Upper lobe of left lung (tissue), 6 donors: ENCODE data around the gene DGAT2L6. TPM values are rescaled to one million over a fixed set of nuclear protein-coding genes. Genes with fewer than 3 reads are reported as not detected.

ENCODE experiments used
- ATAC-seq, 2 donors: fragments of 200-7000 bp; cut with Tn5 transposase; one replicate each; pipeline ENCODE4 v1.9.1; 2022; ENCODE audit warnings: mild to moderate bottlenecking in 2 of 2, moderate library complexity in 2 of 2; ENCODE audit not compliant: low FRiP score in 2 of 2
- DNase-seq, 2 donors: peaks; one replicate each; pipeline ENCODE4 v3.0.0-alpha.2; 2019 to 2020
- H3K27ac ChIP-seq, 4 donors: fragments of 200-600 bp; sonication (generic); one replicate each; pipeline ENCODE4 v1.5.1; 2016 to 2019
- H3K27me3 ChIP-seq, 4 donors: fragments of 200-600 bp; sonication (generic); one replicate each; pipeline ENCODE4 v1.5.1; 2017 to 2019
- H3K36me3 ChIP-seq, 4 donors: fragments of 200-600 bp; sonication (generic); one replicate each; pipeline ENCODE4 v1.5.1; 2016 to 2019
- H3K4me1 ChIP-seq, 4 donors: fragments of 200-600 bp; sonication (generic); one replicate each; pipeline ENCODE4 v1.5.1; 2018 to 2019
- H3K4me3 ChIP-seq, 4 donors: fragments of 200-600 bp; sonication (generic); one replicate each; pipeline ENCODE4 v1.5.1; 2017 to 2019; ENCODE audit warnings: mild to moderate bottlenecking in 2 of 4, moderate library complexity in 1 of 4
- H3K9me3 ChIP-seq, 4 donors: fragments of 200-600 bp; sonication (generic); one replicate each; pipeline ENCODE4 v1.5.1; 2018 to 2019
- EP300 ChIP-seq, 4 donors: sonication (generic); formaldehyde crosslinking; IDR thresholded peaks; one replicate each; pipeline ENCODE4 v1.5.1; 2017; ENCODE audit warnings: antibody characterized with exemption in 4 of 4, control low read depth in 2 of 4
- POLR2A ChIP-seq, 4 donors: fragments of 450-650 bp; IDR thresholded peaks; one replicate each; pipeline ENCODE4 v1.5.1; 2016 to 2017; ENCODE audit warnings: antibody characterized with exemption in 4 of 4, mild to moderate bottlenecking in 2 of 4
- POLR2AphosphoS5 ChIP-seq, 2 donors: sonication (generic); formaldehyde crosslinking; IDR thresholded peaks; one replicate each; pipeline ENCODE4 v1.5.1; 2017; ENCODE audit warnings: antibody characterized with exemption in 2 of 2
- whole genome bisulfite sequencing, 2 donors: methylation state at CpG; one replicate each; pipeline ENCODE4 v1.1.5; 2017 to 2018; 5-methylcytosine and 5-hydroxymethylcytosine counted together
- total RNA-seq, 6 donors: library from RNA; depleted of rRNA in 4 of 6; stranded (reverse); fragments of >200 nt in 4 of 6; gene quantifications; one replicate each; pipeline versions ENCODE4 v1.1.0 to v1.2.1, GENCODE V29; 2016 to 2021
- TF ChIP-seq, protein P1 (sequence below), 6 experiments: fragments of 450-650 bp in 4 of 6; fragments of 200-600 bp in 2 of 6; sonication (generic) in 2 of 6; IDR thresholded peaks; one replicate each; pipeline ENCODE4 v1.5.1; 2016 to 2019; ENCODE audit warnings: antibody characterized with exemption in 6 of 6
- donor health status: DM: no; HTN: no; CAD: no; lungs with moderate emphysema.
- donor health status: DM: no; HTN: yes; CAD: no; lungs with severe emphysema.

DGAT2L6 gene
- total RNA-seq, 6 donors from 2014 or later, result not detected

DNA sequence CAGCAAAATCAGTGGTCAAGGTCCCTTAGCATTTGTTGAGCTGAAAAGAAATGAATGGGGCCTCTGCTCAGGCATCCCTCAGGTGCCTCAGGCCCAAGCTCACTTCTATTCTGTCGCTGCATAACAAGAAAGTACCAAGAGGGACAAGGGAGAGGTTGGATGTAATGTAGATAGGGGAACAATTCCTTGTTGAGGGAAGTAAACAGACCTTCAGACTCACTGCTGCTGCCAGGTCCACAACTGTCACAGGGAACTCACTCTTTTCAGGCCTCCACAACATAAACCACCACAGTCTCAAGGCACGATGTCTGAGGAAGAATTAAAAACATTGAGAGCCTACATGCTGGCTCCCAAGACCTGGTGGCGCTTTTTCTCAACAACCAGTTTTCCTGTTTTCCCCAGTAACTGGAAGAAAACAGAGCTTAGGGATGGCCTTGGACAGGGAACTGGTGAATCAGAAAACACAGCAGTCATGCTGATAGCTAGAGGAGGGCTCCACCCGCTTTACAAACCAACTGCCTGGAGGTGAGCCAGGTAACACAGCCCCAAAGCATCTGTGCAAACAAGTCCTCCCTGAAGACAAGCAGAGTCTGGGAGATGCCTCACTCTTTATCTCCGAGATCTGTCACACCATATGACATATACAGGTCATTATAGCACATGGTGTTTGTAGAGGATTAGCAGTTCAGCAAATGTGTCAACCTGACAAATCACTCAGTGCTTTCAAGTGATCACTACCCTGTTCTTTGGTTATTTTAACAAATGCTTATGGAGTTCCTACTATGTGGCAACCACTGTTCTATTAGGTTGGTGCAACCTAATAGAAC is 42.9 kb downstream of the DGAT2L6 start:
- Histone ChIP-seq H3K36me3 (no peaks in the 10 kb centered on the region), H3K4me1 (no peaks in the 10 kb centered on the region), H3K27me3 (no peaks in the 10 kb centered on the region), H3K9me3 (no peaks in the 10 kb centered on the region), H3K4me3 (no peak overlapping the region), H3K27ac (no peak overlapping the region)
- WGBS, 2 donors, result 79 to 90% methylated on average over 3 to 5 of the region's 5 CpGs
- no peak for TF ChIP-seq POLR2A (IDR thresholded peaks at IDR 0.05)
- TF ChIP-seq POLR2AphosphoS5 (IDR thresholded peaks at IDR 0.05), result no peak
- TF ChIP-seq EP300 (IDR thresholded peaks at IDR 0.05), result no peak
- TF ChIP-seq, protein P1, sequence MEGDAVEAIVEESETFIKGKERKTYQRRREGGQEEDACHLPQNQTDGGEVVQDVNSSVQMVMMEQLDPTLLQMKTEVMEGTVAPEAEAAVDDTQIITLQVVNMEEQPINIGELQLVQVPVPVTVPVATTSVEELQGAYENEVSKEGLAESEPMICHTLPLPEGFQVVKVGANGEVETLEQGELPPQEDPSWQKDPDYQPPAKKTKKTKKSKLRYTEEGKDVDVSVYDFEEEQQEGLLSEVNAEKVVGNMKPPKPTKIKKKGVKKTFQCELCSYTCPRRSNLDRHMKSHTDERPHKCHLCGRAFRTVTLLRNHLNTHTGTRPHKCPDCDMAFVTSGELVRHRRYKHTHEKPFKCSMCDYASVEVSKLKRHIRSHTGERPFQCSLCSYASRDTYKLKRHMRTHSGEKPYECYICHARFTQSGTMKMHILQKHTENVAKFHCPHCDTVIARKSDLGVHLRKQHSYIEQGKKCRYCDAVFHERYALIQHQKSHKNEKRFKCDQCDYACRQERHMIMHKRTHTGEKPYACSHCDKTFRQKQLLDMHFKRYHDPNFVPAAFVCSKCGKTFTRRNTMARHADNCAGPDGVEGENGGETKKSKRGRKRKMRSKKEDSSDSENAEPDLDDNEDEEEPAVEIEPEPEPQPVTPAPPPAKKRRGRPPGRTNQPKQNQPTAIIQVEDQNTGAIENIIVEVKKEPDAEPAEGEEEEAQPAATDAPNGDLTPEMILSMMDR (IDR thresholded peaks at IDR 0.05), result no peak
- DNase-seq (no peak), ATAC-seq (peak in 1 of 2 donors; percentile 94)

DNA sequence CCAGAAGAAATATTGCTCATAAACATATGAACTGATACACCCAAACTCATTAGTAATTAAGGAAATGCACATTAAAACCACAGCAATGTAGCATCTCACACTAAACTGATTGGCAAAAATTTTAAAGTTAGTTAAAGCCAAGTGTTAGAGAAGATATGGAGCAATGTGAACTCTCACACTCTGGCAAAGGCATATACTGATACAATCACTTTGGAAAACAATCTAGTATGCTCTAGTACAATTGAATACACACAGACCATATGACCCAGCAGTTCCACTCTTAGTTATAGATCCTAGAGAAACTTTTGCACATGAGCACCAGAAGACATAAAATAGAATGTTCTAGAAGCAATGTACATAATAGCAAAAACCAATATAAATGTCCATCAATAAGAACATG is 48.8 kb downstream of the DGAT2L6 start:
- no peaks in the 10 kb centered on the region for H3K4me1 ChIP-seq
- ATAC-seq, result no peak
- no peaks in the 10 kb centered on the region for H3K9me3 ChIP-seq
- TF ChIP-seq EP300 (IDR thresholded peaks at IDR 0.05), result no peak
- no peak for TF ChIP-seq POLR2AphosphoS5 (IDR thresholded peaks at IDR 0.05)
- TF ChIP-seq POLR2A (IDR thresholded peaks at IDR 0.05), result no peak
- TF ChIP-seq, protein P1 (IDR thresholded peaks at IDR 0.05), result no peak
- no peaks in the 10 kb centered on the region for H3K27me3 ChIP-seq
- H3K4me3 ChIP-seq, result no peak overlapping the region
- no peak overlapping the region for H3K27ac ChIP-seq
- H3K36me3 ChIP-seq, result no peaks in the 10 kb centered on the region
- no peak for DNase-seq

DNA sequence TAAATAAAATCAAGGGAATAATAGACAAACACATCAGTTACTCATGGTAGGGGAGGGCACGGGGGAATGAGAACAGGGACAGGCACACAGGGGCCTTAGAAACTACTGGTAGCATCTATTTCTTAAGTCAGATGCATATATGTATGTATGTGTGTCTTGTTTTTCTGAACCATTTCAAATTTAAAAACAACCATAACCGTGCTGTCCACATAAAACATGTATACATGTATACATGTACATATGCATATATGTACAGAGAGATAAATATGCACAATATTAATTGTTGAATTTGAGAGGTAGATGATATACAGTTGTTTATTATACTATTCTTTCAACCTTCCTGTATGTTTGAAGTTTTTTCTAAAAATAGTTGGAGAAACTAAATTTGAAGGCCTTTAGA is 49.4 kb downstream of the DGAT2L6 start:
- no peak for TF ChIP-seq POLR2A (IDR thresholded peaks at IDR 0.05)
- no peak for TF ChIP-seq POLR2AphosphoS5 (IDR thresholded peaks at IDR 0.05)
- no peak for TF ChIP-seq EP300 (IDR thresholded peaks at IDR 0.05)
- TF ChIP-seq, protein P1 (IDR thresholded peaks at IDR 0.05), result no peak
- no peak for DNase-seq
- no peaks in the 10 kb centered on the region for H3K4me1 ChIP-seq
- no peaks in the 10 kb centered on the region for H3K27me3 ChIP-seq
- no peak overlapping the region for H3K27ac ChIP-seq
- H3K9me3 ChIP-seq, result no peaks in the 10 kb centered on the region
- 73 to 88% methylated on average over 2 of the region's 2 CpGs for WGBS, 2 donors
- ATAC-seq, result no peak
- no peak overlapping the region for H3K4me3 ChIP-seq
- H3K36me3 ChIP-seq, result no peaks in the 10 kb centered on the region

DNA sequence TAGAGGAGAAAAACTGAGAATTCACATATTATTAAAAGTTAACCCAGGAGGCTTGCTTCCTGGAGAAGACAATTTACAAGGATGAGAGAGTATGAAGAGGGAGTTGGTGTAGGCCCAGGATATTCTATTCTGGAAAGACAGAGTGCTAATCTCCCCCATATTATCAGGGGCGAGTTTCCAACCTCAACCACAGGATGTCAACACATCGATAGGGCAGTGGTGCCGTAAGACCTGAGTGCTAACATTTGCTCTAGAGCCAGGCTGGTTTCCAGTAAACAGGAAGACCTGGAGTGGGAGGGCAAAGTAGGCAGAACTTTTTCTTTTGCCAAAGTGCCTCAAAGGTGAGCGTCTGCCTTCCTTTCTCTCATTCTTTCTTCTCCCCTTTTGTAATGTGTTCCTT is 54.4 kb downstream of the DGAT2L6 start:
- no peak for DNase-seq
- no peaks in the 10 kb centered on the region for H3K36me3 ChIP-seq
- H3K27ac ChIP-seq, result no peak overlapping the region
- H3K4me1 ChIP-seq, result no peaks in the 10 kb centered on the region
- no peak overlapping the region for H3K4me3 ChIP-seq
- TF ChIP-seq, protein P1 (IDR thresholded peaks at IDR 0.05), result no peak
- no peak for TF ChIP-seq POLR2AphosphoS5 (IDR thresholded peaks at IDR 0.05)
- no peak for TF ChIP-seq EP300 (IDR thresholded peaks at IDR 0.05)
- TF ChIP-seq POLR2A (IDR thresholded peaks at IDR 0.05), result no peak
- H3K27me3 ChIP-seq, result no peaks in the 10 kb centered on the region
- H3K9me3 ChIP-seq, result no peaks in the 10 kb centered on the region
- no peak for ATAC-seq
- WGBS, 2 donors, result 29 to 58% methylated on average over 4 of the region's 4 CpGs

DNA sequence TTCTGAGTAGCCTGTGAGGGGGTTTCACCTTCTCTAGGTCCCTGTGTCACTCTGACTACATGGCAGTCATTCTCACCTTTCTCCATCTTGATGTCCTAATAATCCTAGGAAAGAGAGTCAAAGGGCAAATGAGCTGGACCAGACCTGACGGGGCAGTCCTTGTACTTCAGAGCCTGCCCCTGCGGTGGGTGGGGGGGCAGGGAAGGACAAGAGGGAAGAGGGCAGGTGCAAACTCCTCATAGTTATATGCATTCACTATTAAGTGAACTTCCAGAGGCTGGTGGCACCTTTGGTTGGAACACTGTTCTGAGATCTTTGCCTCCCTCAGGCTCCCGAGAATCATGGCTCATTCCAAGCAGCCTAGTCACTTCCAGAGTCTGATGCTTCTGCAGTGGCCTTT is 57.1 kb downstream of the DGAT2L6 start, which contains the start of gene AWAT1:
AWAT1 (plus strand) TSS at position 301 of the 400 bp plus-strand sequence; CDS start at position 342, 41 bp downstream.
- no peaks in the 10 kb centered on the region for H3K27me3 ChIP-seq
- no peak for ATAC-seq
- H3K9me3 ChIP-seq, result no peaks in the 10 kb centered on the region
- no peak within 1 kb of the TSS for H3K27ac ChIP-seq
- 59 to 94% methylated on average over 2 to 3 of the region's 3 CpGs for WGBS, 2 donors
- H3K4me1 ChIP-seq, result no peaks in the 10 kb centered on the region
- no peak within 1 kb of the TSS for H3K4me3 ChIP-seq
- no peaks in the 10 kb centered on the region for H3K36me3 ChIP-seq
- DNase-seq, result no peak
- TF ChIP-seq, protein P1 (IDR thresholded peaks at IDR 0.05), result no peak
- no peak for TF ChIP-seq EP300 (IDR thresholded peaks at IDR 0.05)
- no peak for TF ChIP-seq POLR2AphosphoS5 (IDR thresholded peaks at IDR 0.05)
- no peak for TF ChIP-seq POLR2A (IDR thresholded peaks at IDR 0.05)
